C4-2B (cell line): Measurements from ENCODE around the gene PNPLA7.

Experiments used
- ZFX ChIP-seq: fragments of 450-650 bp; IDR thresholded peaks from 2 replicates; pipeline ENCODE4 v1.6.1; 2017
- TF ChIP-seq, protein P1 (sequence below): fragments of 450-650 bp; conservative IDR thresholded peaks from 2 replicates; pipeline ENCODE4 v1.5.1; 2017; ENCODE audit warnings: mild to moderate bottlenecking

DNA sequence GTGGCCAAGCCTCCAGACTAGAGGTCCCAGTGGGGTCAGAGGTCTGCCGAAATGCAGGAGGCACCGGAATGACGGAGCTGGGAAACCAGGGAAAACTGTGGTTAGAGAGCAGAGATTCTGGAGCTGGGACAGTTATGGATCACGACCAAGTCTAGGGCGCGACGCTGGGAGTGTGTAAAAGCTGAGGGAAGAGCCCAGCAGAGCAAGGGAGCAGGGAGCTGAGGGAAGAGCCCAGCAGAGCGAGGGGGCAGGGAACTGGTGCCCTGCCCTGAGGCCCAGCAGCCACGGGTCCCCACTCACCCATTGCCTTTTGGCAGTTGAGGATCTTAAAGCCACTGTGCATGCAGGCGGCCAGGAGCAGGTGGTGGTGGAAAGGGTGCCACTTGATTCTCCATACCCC, 13.9 kb upstream of the PNPLA7 start:
- TF ChIP-seq, protein P1, sequence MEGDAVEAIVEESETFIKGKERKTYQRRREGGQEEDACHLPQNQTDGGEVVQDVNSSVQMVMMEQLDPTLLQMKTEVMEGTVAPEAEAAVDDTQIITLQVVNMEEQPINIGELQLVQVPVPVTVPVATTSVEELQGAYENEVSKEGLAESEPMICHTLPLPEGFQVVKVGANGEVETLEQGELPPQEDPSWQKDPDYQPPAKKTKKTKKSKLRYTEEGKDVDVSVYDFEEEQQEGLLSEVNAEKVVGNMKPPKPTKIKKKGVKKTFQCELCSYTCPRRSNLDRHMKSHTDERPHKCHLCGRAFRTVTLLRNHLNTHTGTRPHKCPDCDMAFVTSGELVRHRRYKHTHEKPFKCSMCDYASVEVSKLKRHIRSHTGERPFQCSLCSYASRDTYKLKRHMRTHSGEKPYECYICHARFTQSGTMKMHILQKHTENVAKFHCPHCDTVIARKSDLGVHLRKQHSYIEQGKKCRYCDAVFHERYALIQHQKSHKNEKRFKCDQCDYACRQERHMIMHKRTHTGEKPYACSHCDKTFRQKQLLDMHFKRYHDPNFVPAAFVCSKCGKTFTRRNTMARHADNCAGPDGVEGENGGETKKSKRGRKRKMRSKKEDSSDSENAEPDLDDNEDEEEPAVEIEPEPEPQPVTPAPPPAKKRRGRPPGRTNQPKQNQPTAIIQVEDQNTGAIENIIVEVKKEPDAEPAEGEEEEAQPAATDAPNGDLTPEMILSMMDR, result no peak
- no peak for TF ChIP-seq ZFX
